Stomach smooth muscle (tissue), 2 donors: Measurements from ENCODE around the gene LBH.

Source experiments
- H3K27ac ChIP-seq: one replicate; pipeline ENCODE4 v1.7.0; 2013; ENCODE audit warnings: mild to moderate bottlenecking, low read length, inconsistent platforms
- H3K27me3 ChIP-seq, 2 donors: one replicate each; pipeline ENCODE4 v1.7.0; 2013; ENCODE audit warnings: low read length in 2 of 2; ENCODE audit not compliant: insufficient read depth in 2 of 2, control insufficient read depth in 1 of 2
- H3K36me3 ChIP-seq, 2 donors: one replicate each; pipeline ENCODE4 v1.7.0; 2013; ENCODE audit warnings: low read length in 2 of 2; ENCODE audit not compliant: control insufficient read depth in 2 of 2, insufficient read depth in 2 of 2
- H3K4me1 ChIP-seq: one replicate; pipeline ENCODE4 v1.7.0; 2013; ENCODE audit warnings: low read length; ENCODE audit not compliant: control insufficient read depth, insufficient read depth
- H3K4me3 ChIP-seq, 2 donors: one replicate each; pipeline ENCODE4 v1.7.0; 2013; ENCODE audit warnings: low read length in 2 of 2
- H3K9ac ChIP-seq, 2 donors: one replicate each; pipeline ENCODE4 v1.7.0; 2013; ENCODE audit warnings: low read length in 2 of 2, mild to moderate bottlenecking in 1 of 2
- H3K9me3 ChIP-seq, 2 donors: one replicate each; pipeline ENCODE4 v1.7.0; 2013; ENCODE audit warnings: low read length in 2 of 2; ENCODE audit not compliant: control insufficient read depth in 2 of 2
- donor health status: healthy.
- donor health status: Pancreatic carcinoma.

The LBH gene

GRCh38 chr2:30216157-30216556, 15.2 kb upstream of the LBH start:
- Histone ChIP-seq H3K4me3 (no peak overlapping the region), H3K9me3 (no peaks in the 10 kb centered on the region), H3K27ac (no peak overlapping the region), H3K9ac (no peak overlapping the region), H3K4me1 (no peaks in the 10 kb centered on the region), H3K27me3 (no peaks in the 10 kb centered on the region), H3K36me3 (no peaks in the 10 kb centered on the region)

GRCh38 chr2:30217644-30218337, 13.5 kb upstream of the LBH start:
- H3K36me3 ChIP-seq: no peaks in the 10 kb centered on the region
- H3K27me3 ChIP-seq: no peaks in the 10 kb centered on the region
- no peak overlapping the region for H3K27ac ChIP-seq
- no peaks in the 10 kb centered on the region for H3K9me3 ChIP-seq
- H3K9ac ChIP-seq: no peak overlapping the region
- H3K4me3 ChIP-seq: no peak overlapping the region
- no peaks in the 10 kb centered on the region for H3K4me1 ChIP-seq

- Histone ChIP-seq H3K27me3 (no peaks in the 10 kb centered on the region), H3K4me1 (no peaks in the 10 kb centered on the region), H3K36me3 (no peaks in the 10 kb centered on the region), H3K9me3 (no peaks in the 10 kb centered on the region), H3K9ac (no peak overlapping the region), H3K4me3 (no peak overlapping the region), H3K27ac (no peak overlapping the region)
These were observed 13.0 kb upstream of the LBH start for GRCh38 chr2:30218338-30218713.

- no peaks in the 10 kb centered on the region for H3K27me3 ChIP-seq
- H3K27ac ChIP-seq: no peak overlapping the region
- H3K36me3 ChIP-seq: no peaks in the 10 kb centered on the region
- peaks cover 3% of the 10 kb centered on the region for H3K4me1 ChIP-seq
- H3K9me3 ChIP-seq: no peaks in the 10 kb centered on the region
- no peak overlapping the region for H3K4me3 ChIP-seq
- H3K9ac ChIP-seq: no peak overlapping the region
These were observed 12.5 kb upstream of the LBH start for GRCh38 chr2:30218814-30219213.

GRCh38 chr2:30219886-30220875, 11.2 kb upstream of the LBH start:
- H3K36me3 ChIP-seq: no peaks in the 10 kb centered on the region

GRCh38 chr2:30221531-30221930, 9.8 kb upstream of the LBH start:
- Histone ChIP-seq H3K9me3 (no peaks in the 10 kb centered on the region), H3K27me3 (no peaks in the 10 kb centered on the region), H3K4me1 (peaks cover 23% of the 10 kb centered on the region), H3K27ac (no peak overlapping the region), H3K9ac (no peak overlapping the region), H3K4me3 (no peak overlapping the region), H3K36me3 (no peaks in the 10 kb centered on the region)

More at GRCh38 chr2:30219886-30220875, 11.2 kb upstream of the LBH start:
- H3K27me3 ChIP-seq: no peaks in the 10 kb centered on the region
- no peaks in the 10 kb centered on the region for H3K9me3 ChIP-seq
- no peak overlapping the region for H3K27ac ChIP-seq
- H3K9ac ChIP-seq: no peak overlapping the region
- H3K4me1 ChIP-seq: peaks cover 15% of the 10 kb centered on the region
- H3K4me3 ChIP-seq: no peak overlapping the region

GRCh38 chr2:30222031-30222430, 9.3 kb upstream of the LBH start:
- Histone ChIP-seq H3K4me3 (no peak overlapping the region), H3K36me3 (no peaks in the 10 kb centered on the region), H3K4me1 (peaks cover 23% of the 10 kb centered on the region), H3K27ac (no peak overlapping the region), H3K9ac (no peak overlapping the region), H3K9me3 (no peaks in the 10 kb centered on the region), H3K27me3 (no peaks in the 10 kb centered on the region)

GRCh38 chr2:30222636-30223360, 8.5 kb upstream of the LBH start:
- Histone ChIP-seq H3K9me3 (no peaks in the 10 kb centered on the region), H3K4me1 (peaks cover 23% of the 10 kb centered on the region), H3K27me3 (no peaks in the 10 kb centered on the region), H3K27ac (no peak overlapping the region), H3K4me3 (no peak overlapping the region), H3K36me3 (no peaks in the 10 kb centered on the region), H3K9ac (no peak overlapping the region)

GRCh38 chr2:30223413-30223874, 7.9 kb upstream of the LBH start:
- H3K36me3 ChIP-seq: no peaks in the 10 kb centered on the region
- H3K27ac ChIP-seq: no peak overlapping the region
- no peaks in the 10 kb centered on the region for H3K27me3 ChIP-seq
- H3K9ac ChIP-seq: no peak overlapping the region
- H3K9me3 ChIP-seq: no peaks in the 10 kb centered on the region
- peaks cover 23% of the 10 kb centered on the region for H3K4me1 ChIP-seq
- H3K4me3 ChIP-seq: no peak overlapping the region

GRCh38 chr2:30224151-30224550, 7.2 kb upstream of the LBH start:
- Histone ChIP-seq H3K36me3 (no peaks in the 10 kb centered on the region), H3K9me3 (no peaks in the 10 kb centered on the region), H3K4me1 (peaks cover 23% of the 10 kb centered on the region), H3K4me3 (no peak overlapping the region), H3K27me3 (no peaks in the 10 kb centered on the region), H3K9ac (no peak overlapping the region), H3K27ac (peak overlapping the region; percentile 6)
